ENCODE results near the gene DNAL1.

DNAL1 gene

DNA sequence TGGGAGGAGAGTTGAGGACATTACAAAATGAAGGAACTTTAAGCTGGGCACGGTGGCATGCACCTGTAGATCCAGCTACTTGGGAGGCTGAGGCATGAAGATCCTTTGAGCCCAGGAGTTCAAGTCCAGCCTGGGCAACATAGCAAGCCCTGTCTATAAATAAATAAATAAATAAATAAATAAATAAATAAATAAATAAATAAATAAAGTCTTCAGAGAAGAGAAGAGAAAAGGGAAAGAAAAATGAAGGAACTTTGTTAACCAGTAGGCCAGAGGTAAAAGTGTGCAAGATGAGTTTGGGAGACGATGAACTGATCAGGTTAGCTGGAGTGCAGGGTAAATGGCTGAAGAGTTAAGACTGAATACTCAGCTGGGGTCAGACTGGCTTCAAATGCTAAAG, 49.3 kb downstream of the DNAL1 start (continued):
- TF ChIP-seq, protein P1, sequence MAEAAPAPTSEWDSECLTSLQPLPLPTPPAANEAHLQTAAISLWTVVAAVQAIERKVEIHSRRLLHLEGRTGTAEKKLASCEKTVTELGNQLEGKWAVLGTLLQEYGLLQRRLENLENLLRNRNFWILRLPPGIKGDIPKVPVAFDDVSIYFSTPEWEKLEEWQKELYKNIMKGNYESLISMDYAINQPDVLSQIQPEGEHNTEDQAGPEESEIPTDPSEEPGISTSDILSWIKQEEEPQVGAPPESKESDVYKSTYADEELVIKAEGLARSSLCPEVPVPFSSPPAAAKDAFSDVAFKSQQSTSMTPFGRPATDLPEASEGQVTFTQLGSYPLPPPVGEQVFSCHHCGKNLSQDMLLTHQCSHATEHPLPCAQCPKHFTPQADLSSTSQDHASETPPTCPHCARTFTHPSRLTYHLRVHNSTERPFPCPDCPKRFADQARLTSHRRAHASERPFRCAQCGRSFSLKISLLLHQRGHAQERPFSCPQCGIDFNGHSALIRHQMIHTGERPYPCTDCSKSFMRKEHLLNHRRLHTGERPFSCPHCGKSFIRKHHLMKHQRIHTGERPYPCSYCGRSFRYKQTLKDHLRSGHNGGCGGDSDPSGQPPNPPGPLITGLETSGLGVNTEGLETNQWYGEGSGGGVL (tag by site-specific recombination; IDR thresholded peaks at IDR 0.05) = no peak
- TF ChIP-seq OVOL3 (tag by site-specific recombination; IDR thresholded peaks at IDR 0.05) (no peak), ZNF140 (tag by site-specific recombination; IDR thresholded peaks at IDR 0.05) (peak; percentile 75)

DNA sequence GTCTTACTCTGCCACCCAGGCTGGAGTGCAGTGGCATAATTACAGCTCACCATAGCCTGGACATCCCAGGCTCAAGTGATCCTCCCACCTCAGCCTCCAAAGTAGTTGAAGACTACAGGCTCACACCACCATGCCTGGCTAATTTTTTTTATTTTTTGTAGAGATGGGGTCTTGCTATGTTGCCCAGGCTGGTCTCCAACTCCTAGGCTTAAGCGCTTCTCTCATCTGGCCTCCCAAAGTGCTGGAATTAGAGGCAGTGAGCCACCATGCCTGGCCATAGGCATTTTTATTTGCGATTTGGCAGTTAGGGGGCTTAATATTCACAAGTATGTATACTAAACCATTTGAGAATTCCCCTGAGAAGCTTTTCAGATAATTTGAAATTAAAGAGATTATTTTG, 50.3 kb downstream of the DNAL1 start:
- Histone ChIP-seq H3K4me1 (ENCODE audit: control insufficient read depth, insufficient read depth, low read length) (peaks cover 5% of the 10 kb centered on the region; the same call in 1 of the 2 replicates), H3K36me3 (ENCODE audit: control insufficient read depth in 2 of 2, insufficient read depth in 1 of 2, low read length in 2 of 2) (peaks cover 4 to 14% of the 10 kb centered on the region in 2 experiments; a peak in 2 of 3 replicates), H3K9me3 (ENCODE audit: control insufficient read depth, insufficient read depth, low read depth, low read length) (no peaks in the 10 kb centered on the region), H3K27ac (ENCODE audit: extremely low read depth, low read depth, low read length) (no peak overlapping the region), H3K4me3 (ENCODE audit: low read depth, low read length) (no peak overlapping the region)
- CTCF ChIA-PET = interaction anchor here (1.7 kb wide), 1 partner anchor 17 kb away, joined by 3 read pairs; no protein-coding TSS in a partner anchor
- TF ChIP-seq ZNF561 (tag by site-specific recombination; IDR thresholded peaks at IDR 0.05; ENCODE audit: borderline replicate concordance) (no peak), ZNF121 (tag by site-specific recombination; IDR thresholded peaks at IDR 0.05) (peak; percentile 50; the same call in 1 of the 2 replicates)
- POLR2A ChIA-PET = no interaction called here

DNA sequence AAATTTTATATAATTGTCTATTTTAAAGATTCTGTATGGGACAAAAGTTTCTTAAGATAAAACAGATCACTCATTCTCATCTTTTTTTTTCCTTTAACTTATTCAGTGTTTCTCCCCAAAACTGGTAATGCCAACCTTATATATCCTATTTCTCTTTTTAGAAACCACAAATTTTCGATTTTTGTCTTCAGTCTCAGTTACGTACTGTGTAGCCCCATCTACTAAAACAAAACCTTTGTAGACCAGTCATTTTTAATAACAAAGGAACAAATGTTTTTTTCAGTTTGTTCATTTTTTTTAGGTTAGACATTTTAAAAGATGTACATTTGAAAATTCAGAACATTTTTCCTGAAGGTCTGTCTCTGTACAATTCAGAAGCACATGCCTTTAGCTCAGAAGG, 51.2 kb downstream of the DNAL1 start:
- H3K36me3 ChIP-seq (ENCODE audit: control insufficient read depth in 2 of 2, insufficient read depth in 1 of 2, low read length in 2 of 2) = peaks cover 4 to 11% of the 10 kb centered on the region in 2 experiments; a peak in 2 of 3 replicates
- CTCF ChIA-PET = no interaction called here
- H3K9me3 ChIP-seq (ENCODE audit: control insufficient read depth, insufficient read depth, low read depth, low read length) = no peaks in the 10 kb centered on the region
- POLR2A ChIA-PET = no interaction called here
- peaks cover 5% of the 10 kb centered on the region; the same call in 1 of the 2 replicates for H3K4me1 ChIP-seq (ENCODE audit: control insufficient read depth, insufficient read depth, low read length)
- TF ChIP-seq ZBTB17 (tag by site-specific recombination; IDR thresholded peaks at IDR 0.05) (no peak), ZSCAN23 (tag by site-specific recombination; IDR thresholded peaks at IDR 0.05) (no peak)
- TF ChIP-seq, protein P2, sequence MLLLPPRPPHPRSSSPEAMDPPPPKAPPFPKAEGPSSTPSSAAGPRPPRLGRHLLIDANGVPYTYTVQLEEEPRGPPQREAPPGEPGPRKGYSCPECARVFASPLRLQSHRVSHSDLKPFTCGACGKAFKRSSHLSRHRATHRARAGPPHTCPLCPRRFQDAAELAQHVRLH (tag by site-specific recombination; IDR thresholded peaks at IDR 0.05) = no peak
- TF ChIP-seq, protein P3, sequence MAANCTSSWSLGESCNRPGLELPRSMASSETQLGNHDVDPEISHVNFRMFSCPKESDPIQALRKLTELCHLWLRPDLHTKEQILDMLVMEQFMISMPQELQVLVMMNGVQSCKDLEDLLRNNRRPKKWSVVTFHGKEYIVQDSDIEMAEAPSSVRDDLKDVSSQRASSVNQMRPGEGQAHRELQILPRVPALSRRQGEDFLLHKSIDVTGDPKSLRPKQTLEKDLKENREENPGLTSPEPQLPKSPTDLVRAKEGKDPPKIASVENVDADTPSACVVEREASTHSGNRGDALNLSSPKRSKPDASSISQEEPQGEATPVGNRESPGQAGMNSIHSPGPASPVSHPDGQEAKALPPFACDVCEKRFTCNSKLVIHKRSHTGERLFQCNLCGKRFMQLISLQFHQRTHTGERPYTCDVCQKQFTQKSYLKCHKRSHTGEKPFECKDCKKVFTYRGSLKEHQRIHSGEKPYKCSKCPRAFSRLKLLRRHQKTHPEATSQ (tag by site-specific recombination; IDR thresholded peaks at IDR 0.05) = no peak
- TF ChIP-seq, protein P1 (tag by site-specific recombination; IDR thresholded peaks at IDR 0.05) = no peak
- H3K4me3 ChIP-seq (ENCODE audit: low read depth, low read length) = no peak overlapping the region
- H3K27ac ChIP-seq (ENCODE audit: extremely low read depth, low read depth, low read length) = no peak overlapping the region

DNA sequence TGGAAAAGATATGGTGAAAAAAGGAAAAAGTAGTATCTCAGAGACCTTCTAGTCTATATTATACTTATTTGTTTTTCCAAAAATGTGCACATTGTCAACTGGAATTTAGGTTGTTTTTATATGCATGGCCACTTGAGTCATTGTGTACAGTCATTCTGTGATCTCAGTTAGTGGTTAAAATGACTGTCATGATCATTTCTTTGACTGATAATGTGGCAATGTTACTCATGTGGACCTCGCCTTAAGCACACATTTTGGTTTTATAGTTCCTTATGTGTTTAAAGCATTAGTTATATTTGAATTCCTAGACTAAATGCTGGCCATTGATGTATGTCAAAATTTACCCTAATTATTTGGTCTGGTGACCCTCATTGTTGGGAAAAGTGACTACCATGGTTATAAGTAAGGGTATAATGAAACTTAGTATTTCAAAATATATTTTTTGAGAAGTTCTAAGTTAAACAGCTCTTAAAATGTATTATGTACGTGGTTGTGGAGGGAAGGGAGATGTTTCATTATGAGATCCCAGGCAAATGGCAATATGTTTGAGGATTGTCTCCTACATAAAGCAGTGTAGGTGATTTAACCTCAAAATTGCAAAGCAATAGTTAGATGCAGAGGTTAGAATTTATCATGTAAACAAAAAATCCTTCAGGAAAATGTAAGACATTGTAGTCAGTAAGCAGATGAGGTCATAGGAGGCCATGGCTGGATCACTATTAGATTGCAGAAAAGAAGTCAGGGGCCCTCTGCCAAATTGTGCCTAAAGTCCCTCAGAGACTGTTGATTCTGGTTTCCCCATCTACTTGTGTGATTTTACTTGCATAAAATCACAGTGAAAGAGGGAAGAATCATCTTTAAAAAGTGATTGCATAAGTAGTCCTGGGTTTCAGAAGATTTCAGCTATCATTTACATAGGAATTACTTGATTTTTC, 51.9 kb downstream of the DNAL1 start:
- Histone ChIP-seq H3K36me3 (ENCODE audit: control insufficient read depth in 2 of 2, insufficient read depth in 1 of 2, low read length in 2 of 2) (peaks cover 4 to 11% of the 10 kb centered on the region in 2 experiments; a peak in 2 of 3 replicates), H3K4me1 (ENCODE audit: control insufficient read depth, insufficient read depth, low read length) (peaks cover 5% of the 10 kb centered on the region; the same call in 1 of the 2 replicates), H3K9me3 (ENCODE audit: control insufficient read depth, insufficient read depth, low read depth, low read length) (no peaks in the 10 kb centered on the region), H3K4me3 (ENCODE audit: low read depth, low read length) (no peak overlapping the region), H3K27ac (ENCODE audit: extremely low read depth, low read depth, low read length) (no peak overlapping the region)
- CTCF ChIA-PET = no interaction called here
- TF ChIP-seq, protein P4, sequence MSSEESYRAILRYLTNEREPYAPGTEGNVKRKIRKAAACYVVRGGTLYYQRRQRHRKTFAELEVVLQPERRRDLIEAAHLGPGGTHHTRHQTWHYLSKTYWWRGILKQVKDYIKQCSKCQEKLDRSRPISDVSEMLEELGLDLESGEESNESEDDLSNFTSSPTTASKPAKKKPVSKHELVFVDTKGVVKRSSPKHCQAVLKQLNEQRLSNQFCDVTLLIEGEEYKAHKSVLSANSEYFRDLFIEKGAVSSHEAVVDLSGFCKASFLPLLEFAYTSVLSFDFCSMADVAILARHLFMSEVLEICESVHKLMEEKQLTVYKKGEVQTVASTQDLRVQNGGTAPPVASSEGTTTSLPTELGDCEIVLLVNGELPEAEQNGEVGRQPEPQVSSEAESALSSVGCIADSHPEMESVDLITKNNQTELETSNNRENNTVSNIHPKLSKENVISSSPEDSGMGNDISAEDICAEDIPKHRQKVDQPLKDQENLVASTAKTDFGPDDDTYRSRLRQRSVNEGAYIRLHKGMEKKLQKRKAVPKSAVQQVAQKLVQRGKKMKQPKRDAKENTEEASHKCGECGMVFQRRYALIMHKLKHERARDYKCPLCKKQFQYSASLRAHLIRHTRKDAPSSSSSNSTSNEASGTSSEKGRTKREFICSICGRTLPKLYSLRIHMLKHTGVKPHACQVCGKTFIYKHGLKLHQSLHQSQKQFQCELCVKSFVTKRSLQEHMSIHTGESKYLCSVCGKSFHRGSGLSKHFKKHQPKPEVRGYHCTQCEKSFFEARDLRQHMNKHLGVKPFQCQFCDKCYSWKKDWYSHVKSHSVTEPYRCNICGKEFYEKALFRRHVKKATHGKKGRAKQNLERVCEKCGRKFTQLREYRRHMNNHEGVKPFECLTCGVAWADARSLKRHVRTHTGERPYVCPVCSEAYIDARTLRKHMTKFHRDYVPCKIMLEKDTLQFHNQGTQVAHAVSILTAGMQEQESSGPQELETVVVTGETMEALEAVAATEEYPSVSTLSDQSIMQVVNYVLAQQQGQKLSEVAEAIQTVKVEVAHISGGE (tag by site-specific recombination; conservative IDR thresholded peaks at IDR 0.05; ENCODE audit: low read depth) = no peak
- TF ChIP-seq SCRT2 (tag by site-specific recombination; IDR thresholded peaks at IDR 0.05) = 0 out of 2 replicates have a peak, but pooled peaks have one; percentile 15
- TF ChIP-seq, protein P5, sequence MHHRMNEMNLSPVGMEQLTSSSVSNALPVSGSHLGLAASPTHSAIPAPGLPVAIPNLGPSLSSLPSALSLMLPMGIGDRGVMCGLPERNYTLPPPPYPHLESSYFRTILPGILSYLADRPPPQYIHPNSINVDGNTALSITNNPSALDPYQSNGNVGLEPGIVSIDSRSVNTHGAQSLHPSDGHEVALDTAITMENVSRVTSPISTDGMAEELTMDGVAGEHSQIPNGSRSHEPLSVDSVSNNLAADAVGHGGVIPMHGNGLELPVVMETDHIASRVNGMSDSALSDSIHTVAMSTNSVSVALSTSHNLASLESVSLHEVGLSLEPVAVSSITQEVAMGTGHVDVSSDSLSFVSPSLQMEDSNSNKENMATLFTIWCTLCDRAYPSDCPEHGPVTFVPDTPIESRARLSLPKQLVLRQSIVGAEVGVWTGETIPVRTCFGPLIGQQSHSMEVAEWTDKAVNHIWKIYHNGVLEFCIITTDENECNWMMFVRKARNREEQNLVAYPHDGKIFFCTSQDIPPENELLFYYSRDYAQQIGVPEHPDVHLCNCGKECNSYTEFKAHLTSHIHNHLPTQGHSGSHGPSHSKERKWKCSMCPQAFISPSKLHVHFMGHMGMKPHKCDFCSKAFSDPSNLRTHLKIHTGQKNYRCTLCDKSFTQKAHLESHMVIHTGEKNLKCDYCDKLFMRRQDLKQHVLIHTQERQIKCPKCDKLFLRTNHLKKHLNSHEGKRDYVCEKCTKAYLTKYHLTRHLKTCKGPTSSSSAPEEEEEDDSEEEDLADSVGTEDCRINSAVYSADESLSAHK (tag by site-specific recombination; IDR thresholded peaks at IDR 0.05) = no peak
- no peak for TF ChIP-seq ZNF561 (tag by site-specific recombination; IDR thresholded peaks at IDR 0.05; ENCODE audit: borderline replicate concordance)
- POLR2A ChIA-PET = no interaction called here

All from HEK293 (cell line).